MM.1S (cell line): ENCODE data around the gene PTGER3.

ENCODE experiments used
- CTCF ChIP-seq: fragments of 300-600 bp; sonication (generic); IDR thresholded peaks from 2 replicates; pipeline ENCODE4 v1.5.1; 2016; ENCODE audit warnings: antibody characterized with exemption, low read length, mixed read lengths
- EZH2 ChIP-seq: fragments of 300-600 bp; sonication (generic); optimal IDR thresholded peaks from 2 replicates; pipeline ENCODE3; 2017; ENCODE audit warnings: low read depth, mild to moderate bottlenecking, antibody characterized with exemption, low read length, mixed read lengths

- TF ChIP-seq CTCF: no peak
- TF ChIP-seq EZH2: no peak
These were observed 69.0 kb downstream of the PTGER3 start for GRCh38 chr1:70978623-70979022.
